Ovary (tissue), 9 donors: ENCODE measurements around the gene DOK6. TPM values are rescaled to one million over a fixed set of nuclear protein-coding genes. Genes with fewer than 3 reads are reported as not detected.

Experiments
- DNase-seq, 5 donors: peaks; one replicate each; pipeline ENCODE4 v3.0.0-alpha.2; 2019 to 2020
- H3K27ac ChIP-seq, 2 donors: fragments of 200-600 bp; one replicate each; pipeline versions ENCODE4 v1.5.1 to v1.8.0; 2019 to 2022
- H3K27me3 ChIP-seq: fragments of 200-600 bp; one replicate; pipeline ENCODE4 v1.8.0; 2022
- H3K36me3 ChIP-seq: fragments of 200-600 bp; sonication (generic); one replicate; pipeline ENCODE4 v1.5.1; 2019
- H3K4me1 ChIP-seq: one replicate; pipeline ENCODE4 v1.8.1; 2013; ENCODE audit warnings: mild to moderate bottlenecking, moderate library complexity; ENCODE audit not compliant: insufficient read depth
- H3K4me3 ChIP-seq: fragments of 200-600 bp; sonication (generic); one replicate; pipeline ENCODE4 v1.5.1; 2017
- H3K9me3 ChIP-seq, 2 donors: fragments of 200-600 bp in 1 of 2; sonication (generic) in 1 of 2; one replicate each; pipeline versions ENCODE4 v1.5.1 to v1.8.1; 2013 to 2019; ENCODE audit warnings: mild to moderate bottlenecking in 1 of 2, moderate library complexity in 1 of 2
- EP300 ChIP-seq: sonication (generic); formaldehyde crosslinking; IDR thresholded peaks from one replicate; pipeline ENCODE4 v1.6.1; 2017; ENCODE audit warnings: antibody characterized with exemption
- POLR2A ChIP-seq: fragments of 450-650 bp; IDR thresholded peaks from one replicate; pipeline ENCODE4 v1.6.1; 2017; ENCODE audit warnings: antibody characterized with exemption, mild to moderate bottlenecking, moderate library complexity
- WGBS, 3 donors: extraction: QIAGEN DNeasy Blood & Tissue Kit in 1 of 3; methylation state at CpG; one replicate each; pipeline versions ENCODE4 v1.1.5 to v1.1.7; 2013 to 2017; 5-methylcytosine and 5-hydroxymethylcytosine counted together
- intact Hi-C, 4 donors: fragments of 100-400 bp; cut with DNase I; formaldehyde crosslinking; loops; one replicate each; pipeline versions ENCODE4 v1.11.0 to v1.15.1; 2022 to 2023
- polyA plus RNA-seq, 2 donors: library from polyadenylated mRNA; stranded (reverse); fragments of 200-250 nt in 1 of 2; fragments of 350-450 nt in 1 of 2; fragmentation: Illumina TruSeq in 1 of 2; extraction: RNeasy Lipid Tissue Mini Kit (QIAGEN cat#74804) in 1 of 2; gene quantifications; one replicate each; pipeline ENCODE4 v1.2.3, GENCODE V29; 2013 to 2014
- total RNA-seq, 7 donors: library from RNA; depleted of rRNA in 2 of 7; stranded (reverse); fragments of >200 nt in 2 of 7; fragmentation: NEBNext Ultra II Directional in 3 of 7; extraction: Animal tissue kit (Norgen Biotek cat#: 25700) in 3 of 7; gene quantifications; one replicate each; pipeline versions ENCODE4 v1.1.0 to v1.2.4, GENCODE V29; 2016 to 2023
- TF ChIP-seq, protein P1 (sequence below), 3 donors: fragments of 450-650 bp in 2 of 3; fragments of 200-600 bp in 1 of 3; IDR thresholded peaks; one replicate each; pipeline versions ENCODE4 v1.5.1 to v1.8.0; 2016 to 2022; ENCODE audit warnings: antibody characterized with exemption in 3 of 3, mild to moderate bottlenecking in 1 of 3
- donor health status: DM: no; HTN: no; CAD: no; lungs with moderate emphysema.
- donor health status: DM: no; HTN: no; CAD: no.
- donor health status: Bipolar disorder and iron deficiency.
- donor health status: DM: yes; HTN: yes; CAD: no.
- donor health status: DM: no; HTN: no; CAD: no.
- donor health status: DM: yes; HTN: yes; CAD: no.

Gene DOK6
- total and polyA plus RNA-seq, 9 donors = 1.3 to 4.4 (median 2.8) TPM

DNA sequence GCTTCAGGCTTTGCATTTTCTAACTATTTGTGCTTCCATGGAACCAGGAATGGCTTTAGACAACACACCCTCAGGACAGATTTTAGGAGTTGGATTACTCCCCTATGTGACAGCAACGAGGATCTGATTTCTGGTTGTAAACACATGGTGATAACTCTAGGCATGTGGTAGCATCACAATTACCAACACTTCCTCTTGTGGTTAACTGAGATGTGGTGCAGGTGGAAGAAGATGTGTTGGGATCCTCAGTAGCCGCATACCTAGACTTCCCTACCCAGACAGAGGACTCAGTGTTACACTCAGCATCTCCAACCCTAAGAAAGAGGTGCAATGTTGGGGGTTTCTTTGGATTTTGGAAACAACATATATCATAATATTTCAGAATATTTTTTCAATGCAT, 234.8 kb downstream of the DOK6 start:
- Histone ChIP-seq H3K4me1 (no peaks in the 10 kb centered on the region), H3K27ac (no peak overlapping the region), H3K9me3 (no peaks in the 10 kb centered on the region), H3K36me3 (no peaks in the 10 kb centered on the region), H3K4me3 (no peak overlapping the region), H3K27me3 (no peaks in the 10 kb centered on the region)
- DNase-seq = no peak
- TF ChIP-seq POLR2A (no peak), EP300 (no peak)
- TF ChIP-seq, protein P1, sequence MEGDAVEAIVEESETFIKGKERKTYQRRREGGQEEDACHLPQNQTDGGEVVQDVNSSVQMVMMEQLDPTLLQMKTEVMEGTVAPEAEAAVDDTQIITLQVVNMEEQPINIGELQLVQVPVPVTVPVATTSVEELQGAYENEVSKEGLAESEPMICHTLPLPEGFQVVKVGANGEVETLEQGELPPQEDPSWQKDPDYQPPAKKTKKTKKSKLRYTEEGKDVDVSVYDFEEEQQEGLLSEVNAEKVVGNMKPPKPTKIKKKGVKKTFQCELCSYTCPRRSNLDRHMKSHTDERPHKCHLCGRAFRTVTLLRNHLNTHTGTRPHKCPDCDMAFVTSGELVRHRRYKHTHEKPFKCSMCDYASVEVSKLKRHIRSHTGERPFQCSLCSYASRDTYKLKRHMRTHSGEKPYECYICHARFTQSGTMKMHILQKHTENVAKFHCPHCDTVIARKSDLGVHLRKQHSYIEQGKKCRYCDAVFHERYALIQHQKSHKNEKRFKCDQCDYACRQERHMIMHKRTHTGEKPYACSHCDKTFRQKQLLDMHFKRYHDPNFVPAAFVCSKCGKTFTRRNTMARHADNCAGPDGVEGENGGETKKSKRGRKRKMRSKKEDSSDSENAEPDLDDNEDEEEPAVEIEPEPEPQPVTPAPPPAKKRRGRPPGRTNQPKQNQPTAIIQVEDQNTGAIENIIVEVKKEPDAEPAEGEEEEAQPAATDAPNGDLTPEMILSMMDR (IDR thresholded peaks at IDR 0.05) = no peak
- WGBS, 3 donors = 93 to 100% (median 95%) methylated on average over 2 of the region's 2 CpGs
- intact Hi-C loops = no loop called here

DNA sequence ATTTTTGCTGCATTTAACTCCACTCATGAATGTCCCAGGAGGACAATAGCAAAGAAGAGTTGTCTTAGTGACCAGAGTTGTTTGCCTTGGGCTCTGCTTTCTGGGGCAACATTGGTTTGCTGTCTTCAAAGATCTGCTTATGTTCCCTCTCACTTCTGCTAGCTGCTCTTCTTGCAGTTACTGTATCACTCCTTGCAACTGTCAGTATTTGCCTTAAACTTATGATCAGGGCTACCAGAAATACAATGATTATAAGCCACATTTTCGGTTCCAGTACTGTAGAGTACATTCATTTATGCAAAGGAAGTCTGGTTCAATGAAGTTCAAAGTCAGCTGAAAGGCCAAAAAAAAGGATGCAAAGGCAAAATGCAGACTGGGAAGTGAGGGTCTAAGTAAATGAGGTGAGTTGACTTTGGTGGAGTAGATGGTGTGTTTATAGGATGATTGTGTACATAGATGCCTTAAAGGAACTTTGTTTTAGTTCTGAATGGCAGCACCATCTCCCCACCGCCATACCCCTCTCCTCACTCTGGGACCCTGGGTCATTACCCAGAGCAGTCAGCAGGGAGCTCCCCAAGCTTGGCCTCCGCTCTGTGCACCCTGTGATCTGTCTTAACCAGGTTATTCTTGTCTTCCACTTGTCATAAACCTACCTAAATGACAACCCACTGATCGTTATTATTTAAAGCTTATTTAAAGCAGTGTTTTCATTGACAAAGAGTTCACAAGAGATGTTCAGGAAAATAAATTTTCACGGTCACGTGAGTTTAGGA, 236.0 kb downstream of the DOK6 start:
- no peaks in the 10 kb centered on the region for H3K36me3 ChIP-seq
- intact Hi-C loops = no loop called here
- DNase-seq = no peak
- H3K4me3 ChIP-seq = no peak overlapping the region
- no peak overlapping the region for H3K27ac ChIP-seq
- H3K9me3 ChIP-seq = no peaks in the 10 kb centered on the region
- no peaks in the 10 kb centered on the region for H3K27me3 ChIP-seq
- H3K4me1 ChIP-seq = no peaks in the 10 kb centered on the region
- TF ChIP-seq, protein P1 (IDR thresholded peaks at IDR 0.05) = no peak
- no peak for TF ChIP-seq POLR2A
- TF ChIP-seq EP300 = no peak
- WGBS, 3 donors = 73 to 75% (median 75%) methylated on average over 6 of the region's 6 CpGs

DNA sequence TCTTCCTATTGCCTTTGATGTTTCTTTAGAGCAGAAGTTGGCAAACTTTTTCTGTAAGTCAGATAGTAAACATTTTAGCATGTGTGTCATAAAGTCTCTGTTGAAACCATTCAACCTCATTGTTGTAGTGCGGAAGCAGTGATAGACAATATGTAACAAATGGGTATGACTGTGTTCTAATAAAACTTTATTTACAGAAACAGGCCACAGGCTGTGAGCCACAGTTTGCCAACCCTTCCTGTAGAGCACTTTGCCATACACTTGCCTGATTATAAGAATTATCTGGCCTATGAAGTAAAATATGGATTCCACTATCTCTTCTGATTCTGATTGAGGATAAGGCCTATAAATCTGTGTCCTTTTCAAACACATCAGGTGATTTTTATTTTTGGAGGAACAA, 237.4 kb downstream of the DOK6 start:
- no peaks in the 10 kb centered on the region for H3K9me3 ChIP-seq
- TF ChIP-seq POLR2A = no peak
- no peak overlapping the region for H3K27ac ChIP-seq
- H3K4me1 ChIP-seq = no peaks in the 10 kb centered on the region
- no peaks in the 10 kb centered on the region for H3K27me3 ChIP-seq
- no peaks in the 10 kb centered on the region for H3K36me3 ChIP-seq
- H3K4me3 ChIP-seq = no peak overlapping the region
- WGBS, 3 donors = 0 to 98% (median 61%) methylated on average over 1 of the region's 1 CpG
- intact Hi-C loops = no loop called here
- no peak for DNase-seq

DNA sequence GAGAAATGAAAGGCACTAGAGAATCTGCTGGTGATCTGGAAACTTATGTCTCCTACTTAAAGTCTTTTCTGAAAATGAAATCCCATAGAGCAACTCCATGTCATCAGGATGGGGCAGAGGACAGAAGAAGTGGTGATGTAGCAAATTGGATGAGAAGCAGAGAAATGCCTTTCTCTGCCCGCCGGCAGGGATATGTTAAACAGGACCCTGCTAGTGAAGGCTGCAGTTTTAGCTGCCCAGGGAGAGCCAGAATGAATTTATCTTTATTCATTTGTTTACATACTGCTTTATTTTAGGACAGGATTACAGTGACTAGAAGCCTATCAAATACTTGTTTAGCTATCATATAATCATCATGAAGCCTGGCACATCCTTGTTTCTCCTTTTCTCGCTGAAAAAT, 247.0 kb downstream of the DOK6 start:
- H3K9me3 ChIP-seq = no peaks in the 10 kb centered on the region
- H3K4me1 ChIP-seq = no peaks in the 10 kb centered on the region
- TF ChIP-seq POLR2A (no peak), EP300 (no peak)
- TF ChIP-seq, protein P1 (IDR thresholded peaks at IDR 0.05) = no peak
- no peak overlapping the region for H3K27ac ChIP-seq
- H3K4me3 ChIP-seq = no peak overlapping the region
- DNase-seq = no peak
- no peaks in the 10 kb centered on the region for H3K27me3 ChIP-seq
- no peaks in the 10 kb centered on the region for H3K36me3 ChIP-seq
- intact Hi-C loops = no loop called here
- WGBS, 3 donors = 54 to 88% (median 65%) methylated on average over 3 of the region's 3 CpGs

DNA sequence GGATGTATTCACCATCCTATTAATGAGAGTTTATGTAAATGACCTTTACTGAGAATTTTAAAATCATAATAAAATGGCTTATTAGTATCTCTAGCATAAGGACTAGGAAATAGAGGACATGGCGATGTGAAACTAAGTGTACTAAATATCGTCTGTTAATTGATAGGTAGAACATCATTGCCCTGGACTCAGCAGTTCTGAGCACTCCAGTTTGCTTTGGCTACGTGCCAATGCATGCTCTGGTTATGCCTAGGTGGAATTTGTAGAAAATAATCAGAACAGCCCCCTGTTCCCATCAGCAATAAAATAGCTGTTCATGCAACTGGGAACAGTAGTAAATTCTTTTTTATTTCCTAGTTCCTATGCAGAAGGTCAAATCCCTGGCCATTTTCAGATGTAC, 247.8 kb downstream of the DOK6 start:
- Histone ChIP-seq H3K36me3 (no peaks in the 10 kb centered on the region), H3K27me3 (no peaks in the 10 kb centered on the region), H3K9me3 (no peaks in the 10 kb centered on the region), H3K4me1 (no peaks in the 10 kb centered on the region), H3K27ac (no peak overlapping the region), H3K4me3 (no peak overlapping the region)
- 74 to 80% (median 76%) methylated on average over 3 of the region's 3 CpGs for WGBS, 3 donors
- TF ChIP-seq EP300 (no peak), POLR2A (no peak)
- TF ChIP-seq, protein P1 (IDR thresholded peaks at IDR 0.05) = no peak
- intact Hi-C loops = no loop called here
- no peak for DNase-seq
